Glomerular visceral epithelial cell (primary cell): ENCODE measurements around the gene WFDC6.

ENCODE experiments used
- DNase-seq: peaks from one replicate; pipeline ENCODE4 v3.0.0-alpha.2; 2016; ENCODE audit errors: extremely low spot score

WFDC6 gene

GRCh38 chr20:45515147-45515913 is 24.0 kb downstream of the WFDC6 start, which contains the start of gene SPINT3:
Gene SPINT3, minus strand, starts transcription at chr20:45515622. Its CDS starts 14 bp downstream, at chr20:45515608.
- DNase-seq, result no peak

- no peak for DNase-seq
Measured at GRCh38 chr20:45510242-45510862, 28.9 kb downstream of the WFDC6 start.

- DNase-seq, result no peak
Measured at GRCh38 chr20:45509091-45509490, 30.2 kb downstream of the WFDC6 start.

- DNase-seq, result no peak
Measured at GRCh38 chr20:45508068-45508886, 31.0 kb downstream of the WFDC6 start.

- no peak for DNase-seq
Measured at GRCh38 chr20:45507011-45507820, 32.1 kb downstream of the WFDC6 start.

- DNase-seq, result no peak
Measured at GRCh38 chr20:45506398-45506797, 32.9 kb downstream of the WFDC6 start.

GRCh38 chr20:45503403-45503802 is 35.9 kb downstream of the WFDC6 start:
- DNase-seq, result no peak

GRCh38 chr20:45502561-45502960 is 36.7 kb downstream of the WFDC6 start:
- no peak for DNase-seq

- no peak for DNase-seq
Measured at GRCh38 chr20:45501600-45501999, 37.7 kb downstream of the WFDC6 start.

GRCh38 chr20:45500022-45500421 is 39.3 kb downstream of the WFDC6 start:
- DNase-seq, result no peak

- DNase-seq, result no peak
Measured at GRCh38 chr20:45497971-45498494, 41.2 kb downstream of the WFDC6 start.

- no peak for DNase-seq
Measured at GRCh38 chr20:45496166-45496565, 43.1 kb downstream of the WFDC6 start.

GRCh38 chr20:45495501-45495941 is 43.8 kb downstream of the WFDC6 start:
- no peak for DNase-seq

GRCh38 chr20:45489083-45489531 is 50.2 kb downstream of the WFDC6 start:
- DNase-seq, result peak; percentile 62

- DNase-seq, result no peak
Measured at GRCh38 chr20:45487231-45487635, 52.0 kb downstream of the WFDC6 start.

GRCh38 chr20:45485388-45485787 is 53.9 kb downstream of the WFDC6 start:
- no peak for DNase-seq

GRCh38 chr20:45484676-45485075 is 54.6 kb downstream of the WFDC6 start:
- DNase-seq, result no peak
